Measurements from ENCODE around the gene CDK5RAP2.

CDK5RAP2 gene

GRCh38 chr9:120562861-120563443, 17.0 kb downstream of the CDK5RAP2 start:
- Histone ChIP-seq H3K79me1 (ENCODE audit: low read length) (no peaks in the 10 kb centered on the region), H2BK12ac (ENCODE audit: low read length) (no peak overlapping the region), H3K4me1 (ENCODE audit: control insufficient read depth in 1 of 2, insufficient read depth in 2 of 2, low read length in 2 of 2) (no peaks in the 10 kb centered on the region), H3K4me3 (ENCODE audit: low read depth, low read length) (no peak overlapping the region), H4K8ac (ENCODE audit: low read depth, low read length) (no peak overlapping the region), H3K9ac (ENCODE audit: low read length) (no peak overlapping the region), H3K4me2 (ENCODE audit: low read length) (no peak overlapping the region), H2BK5ac (ENCODE audit: low read depth, low read length, poor library complexity) (no peak overlapping the region), H3K36me3 (ENCODE audit: control insufficient read depth in 1 of 2, insufficient read depth in 2 of 2, low read length in 2 of 2) (peaks cover 8 to 12% of the 10 kb centered on the region in 2 experiments), H2BK120ac (ENCODE audit: insufficient read depth, low read length, poor library complexity) (no peak overlapping the region), H4K12ac (ENCODE audit: low read depth, low read length) (no peak overlapping the region), H4K91ac (ENCODE audit: low read depth, low read length) (no peak overlapping the region), H2AK5ac (ENCODE audit: low read length) (no peak overlapping the region), H3K27ac (ENCODE audit: low read depth, low read length) (no peak overlapping the region), H3K79me2 (ENCODE audit: control insufficient read depth, insufficient read depth, low read length, poor library complexity) (no peaks in the 10 kb centered on the region), H3K27me3 (ENCODE audit: insufficient read depth, low read length) (no peaks in the 10 kb centered on the region), H2AFZ (ENCODE audit: insufficient read depth, low read length, poor library complexity) (no peak overlapping the region), H3K9me3 (ENCODE audit: insufficient read depth, low read depth, low read length) (no peaks in the 10 kb centered on the region), H3K18ac (ENCODE audit: low read length) (no peak overlapping the region), H3K14ac (ENCODE audit: low read length) (no peak overlapping the region), H3K23ac (ENCODE audit: low read length) (no peak overlapping the region), H3K4ac (ENCODE audit: low read depth, low read length) (no peak overlapping the region)
- no CpG with 5 or more reads among the region's 8 CpGs for WGBS (ENCODE audit: extremely low coverage, insufficient coverage, insufficient read length)
- no peak for DNase-seq

- Histone ChIP-seq H3K9ac (ENCODE audit: low read length) (no peak overlapping the region), H2BK120ac (ENCODE audit: insufficient read depth, low read length, poor library complexity) (no peak overlapping the region), H3K23ac (ENCODE audit: low read length) (no peak overlapping the region), H4K12ac (ENCODE audit: low read depth, low read length) (no peak overlapping the region), H4K91ac (ENCODE audit: low read depth, low read length) (no peak overlapping the region), H2BK12ac (ENCODE audit: low read length) (no peak overlapping the region), H3K27ac (ENCODE audit: low read depth, low read length) (no peak overlapping the region), H3K14ac (ENCODE audit: low read length) (no peak overlapping the region), H3K4me1 (ENCODE audit: control insufficient read depth in 1 of 2, insufficient read depth in 2 of 2, low read length in 2 of 2) (no peaks in the 10 kb centered on the region), H2AFZ (ENCODE audit: insufficient read depth, low read length, poor library complexity) (no peak overlapping the region), H2BK5ac (ENCODE audit: low read depth, low read length, poor library complexity) (no peak overlapping the region), H3K9me3 (ENCODE audit: insufficient read depth, low read depth, low read length) (no peaks in the 10 kb centered on the region), H3K4me2 (ENCODE audit: low read length) (no peak overlapping the region), H3K79me2 (ENCODE audit: control insufficient read depth, insufficient read depth, low read length, poor library complexity) (no peaks in the 10 kb centered on the region), H3K18ac (ENCODE audit: low read length) (no peak overlapping the region), H4K8ac (ENCODE audit: low read depth, low read length) (no peak overlapping the region), H3K27me3 (ENCODE audit: insufficient read depth, low read length) (no peaks in the 10 kb centered on the region), H3K4ac (ENCODE audit: low read depth, low read length) (no peak overlapping the region), H3K4me3 (ENCODE audit: low read depth, low read length) (no peak overlapping the region), H3K79me1 (ENCODE audit: low read length) (no peaks in the 10 kb centered on the region), H3K36me3 (ENCODE audit: control insufficient read depth in 1 of 2, insufficient read depth in 2 of 2, low read length in 2 of 2) (peaks cover 8 to 10% of the 10 kb centered on the region in 2 experiments), H2AK5ac (ENCODE audit: low read length) (no peak overlapping the region)
- WGBS (ENCODE audit: extremely low coverage, insufficient coverage, insufficient read length) = no CpG with 5 or more reads among the region's 1 CpG
- DNase-seq = no peak
These were observed 18.3 kb downstream of the CDK5RAP2 start for GRCh38 chr9:120561709-120562108.

- Histone ChIP-seq H3K23ac (ENCODE audit: low read length) (no peak overlapping the region), H4K91ac (ENCODE audit: low read depth, low read length) (no peak overlapping the region), H3K27me3 (ENCODE audit: insufficient read depth, low read length) (no peaks in the 10 kb centered on the region), H2BK120ac (ENCODE audit: insufficient read depth, low read length, poor library complexity) (no peak overlapping the region), H2AK5ac (ENCODE audit: low read length) (no peak overlapping the region), H4K12ac (ENCODE audit: low read depth, low read length) (no peak overlapping the region), H3K14ac (ENCODE audit: low read length) (no peak overlapping the region), H3K4me1 (ENCODE audit: control insufficient read depth in 1 of 2, insufficient read depth in 2 of 2, low read length in 2 of 2) (no peaks in the 10 kb centered on the region), H3K4ac (ENCODE audit: low read depth, low read length) (no peak overlapping the region), H2BK5ac (ENCODE audit: low read depth, low read length, poor library complexity) (no peak overlapping the region), H3K9ac (ENCODE audit: low read length) (no peak overlapping the region), H3K79me2 (ENCODE audit: control insufficient read depth, insufficient read depth, low read length, poor library complexity) (no peaks in the 10 kb centered on the region), H3K36me3 (ENCODE audit: control insufficient read depth in 1 of 2, insufficient read depth in 2 of 2, low read length in 2 of 2) (peaks cover 4 to 7% of the 10 kb centered on the region in 2 experiments), H3K79me1 (ENCODE audit: low read length) (no peaks in the 10 kb centered on the region), H3K4me3 (ENCODE audit: low read depth, low read length) (no peak overlapping the region), H4K8ac (ENCODE audit: low read depth, low read length) (no peak overlapping the region), H3K18ac (ENCODE audit: low read length) (no peak overlapping the region), H2AFZ (ENCODE audit: insufficient read depth, low read length, poor library complexity) (no peak overlapping the region), H3K27ac (ENCODE audit: low read depth, low read length) (no peak overlapping the region), H2BK12ac (ENCODE audit: low read length) (no peak overlapping the region), H3K4me2 (ENCODE audit: low read length) (no peak overlapping the region), H3K9me3 (ENCODE audit: insufficient read depth, low read depth, low read length) (no peaks in the 10 kb centered on the region)
- no peak for DNase-seq
- WGBS (ENCODE audit: extremely low coverage, insufficient coverage, insufficient read length) = no CpG with 5 or more reads among the region's 1 CpG
These were observed 20.4 kb downstream of the CDK5RAP2 start for GRCh38 chr9:120559546-120559945.

- Histone ChIP-seq H2BK12ac (ENCODE audit: low read length) (no peak overlapping the region), H3K27ac (ENCODE audit: low read depth, low read length) (no peak overlapping the region), H2BK5ac (ENCODE audit: low read depth, low read length, poor library complexity) (no peak overlapping the region), H3K23ac (ENCODE audit: low read length) (no peak overlapping the region), H3K14ac (ENCODE audit: low read length) (no peak overlapping the region), H4K12ac (ENCODE audit: low read depth, low read length) (no peak overlapping the region), H2AFZ (ENCODE audit: insufficient read depth, low read length, poor library complexity) (no peak overlapping the region), H2AK5ac (ENCODE audit: low read length) (no peak overlapping the region), H4K91ac (ENCODE audit: low read depth, low read length) (no peak overlapping the region), H3K4me2 (ENCODE audit: low read length) (no peak overlapping the region), H4K8ac (ENCODE audit: low read depth, low read length) (no peak overlapping the region), H3K4me3 (ENCODE audit: low read depth, low read length) (no peak overlapping the region), H3K27me3 (ENCODE audit: insufficient read depth, low read length) (no peaks in the 10 kb centered on the region), H2BK120ac (ENCODE audit: insufficient read depth, low read length, poor library complexity) (no peak overlapping the region), H3K9ac (ENCODE audit: low read length) (no peak overlapping the region), H3K18ac (ENCODE audit: low read length) (no peak overlapping the region), H3K4ac (ENCODE audit: low read depth, low read length) (no peak overlapping the region), H3K9me3 (ENCODE audit: insufficient read depth, low read depth, low read length) (no peaks in the 10 kb centered on the region), H3K79me1 (ENCODE audit: low read length) (no peaks in the 10 kb centered on the region), H3K36me3 (ENCODE audit: control insufficient read depth in 1 of 2, insufficient read depth in 2 of 2, low read length in 2 of 2) (peaks cover 4 to 6% of the 10 kb centered on the region in 2 experiments), H3K4me1 (ENCODE audit: control insufficient read depth in 1 of 2, insufficient read depth in 2 of 2, low read length in 2 of 2) (no peaks in the 10 kb centered on the region), H3K79me2 (ENCODE audit: control insufficient read depth, insufficient read depth, low read length, poor library complexity) (no peaks in the 10 kb centered on the region)
- no CpG with 5 or more reads among the region's 3 CpGs for WGBS (ENCODE audit: extremely low coverage, insufficient coverage, insufficient read length)
- DNase-seq = no peak
These were observed 21.5 kb downstream of the CDK5RAP2 start for GRCh38 chr9:120558454-120558853.
